Activated CD8-positive, alpha-beta memory T cell treated with anti-CD3 and anti-CD28 coated beads for 36 hours (primary cell): ENCODE results near the gene CDH18. TPM values are rescaled to one million over a fixed set of nuclear protein-coding genes. Genes with fewer than 3 reads are reported as not detected.

Experiments
- CTCF ChIA-PET: fragments of 350-600 bp; sonication (Branson Sonifier 250); formaldehyde crosslinking; loops from one replicate; lab custom pipeline; 2021; ENCODE audit warnings: antibody characterized with exemption; lab: Charles Lee
- POLR2A ChIA-PET: fragments of 350-600 bp; sonication (Branson Sonifier 250); formaldehyde crosslinking; loops from one replicate; lab custom pipeline; 2021; ENCODE audit warnings: antibody characterized with exemption; lab: Charles Lee
- total RNA-seq, 2 experiments: library from RNA; stranded (reverse); gene quantifications; one replicate each; pipeline ENCODE4 v1.2.3, GENCODE V29; 2021

Gene CDH18
- total RNA-seq, 2 experiments from 2014 or later: not detected

GRCh38 chr5:19770396-19770795 lies 217.6 kb downstream of the CDH18 start:
- POLR2A ChIA-PET: no interaction called here
- CTCF ChIA-PET: no interaction called here

- POLR2A ChIA-PET: no interaction called here
- CTCF ChIA-PET: no interaction called here
Observed at GRCh38 chr5:19767987-19768386, 220.0 kb downstream of the CDH18 start.

GRCh38 chr5:19753579-19753978 lies 234.4 kb downstream of the CDH18 start:
- ChIA-PET CTCF (no interaction called here), POLR2A (no interaction called here)

- POLR2A ChIA-PET: no interaction called here
- CTCF ChIA-PET: no interaction called here
Observed at GRCh38 chr5:19751326-19751725, 236.7 kb downstream of the CDH18 start.

- ChIA-PET POLR2A (no interaction called here), CTCF (no interaction called here)
Observed at GRCh38 chr5:19745247-19745646, 242.8 kb downstream of the CDH18 start.

GRCh38 chr5:19739671-19740070 lies 248.3 kb downstream of the CDH18 start:
- POLR2A ChIA-PET: no interaction called here
- CTCF ChIA-PET: no interaction called here

- ChIA-PET CTCF (no interaction called here), POLR2A (no interaction called here)
Observed at GRCh38 chr5:19734776-19735175, 253.2 kb downstream of the CDH18 start.

GRCh38 chr5:19733612-19734495 lies 254.1 kb downstream of the CDH18 start:
- CTCF ChIA-PET: no interaction called here
- POLR2A ChIA-PET: no interaction called here

GRCh38 chr5:19728571-19728970 lies 259.4 kb downstream of the CDH18 start:
- ChIA-PET CTCF (no interaction called here), POLR2A (no interaction called here)

- ChIA-PET POLR2A (no interaction called here), CTCF (no interaction called here)
Observed at GRCh38 chr5:19719109-19719508, 268.9 kb downstream of the CDH18 start.

GRCh38 chr5:19713740-19714139 lies 274.3 kb downstream of the CDH18 start:
- ChIA-PET POLR2A (no interaction called here), CTCF (no interaction called here)

- ChIA-PET POLR2A (no interaction called here), CTCF (no interaction called here)
Observed at GRCh38 chr5:19709403-19709802, 278.6 kb downstream of the CDH18 start.

GRCh38 chr5:19706776-19707175 lies 281.2 kb downstream of the CDH18 start:
- ChIA-PET POLR2A (no interaction called here), CTCF (no interaction called here)

GRCh38 chr5:19701731-19702130 lies 286.3 kb downstream of the CDH18 start:
- ChIA-PET POLR2A (no interaction called here), CTCF (no interaction called here)

GRCh38 chr5:19694949-19695611 lies 292.9 kb downstream of the CDH18 start:
- ChIA-PET CTCF (no interaction called here), POLR2A (no interaction called here)

GRCh38 chr5:19690978-19691377 lies 297.0 kb downstream of the CDH18 start:
- CTCF ChIA-PET: no interaction called here
- POLR2A ChIA-PET: no interaction called here

GRCh38 chr5:19685473-19685872 lies 302.5 kb downstream of the CDH18 start:
- POLR2A ChIA-PET: no interaction called here
- CTCF ChIA-PET: no interaction called here

- CTCF ChIA-PET: no interaction called here
- POLR2A ChIA-PET: no interaction called here
Observed at GRCh38 chr5:19676895-19677294, 311.1 kb downstream of the CDH18 start.

GRCh38 chr5:19660679-19661078 lies 327.3 kb downstream of the CDH18 start:
- ChIA-PET POLR2A (no interaction called here), CTCF (no interaction called here)

GRCh38 chr5:19655627-19656026 lies 332.4 kb downstream of the CDH18 start:
- ChIA-PET CTCF (no interaction called here), POLR2A (no interaction called here)

- CTCF ChIA-PET: no interaction called here
Observed at GRCh38 chr5:19638461-19638860, 349.5 kb downstream of the CDH18 start.

More at GRCh38 chr5:19638461-19638860, 349.5 kb downstream of the CDH18 start:
- POLR2A ChIA-PET: no interaction called here
